Stimulated activated CD8-positive, alpha-beta memory T cell treated with anti-CD3 and anti-CD28 coated beads, Interleukin-4, amount 100 ng/mL, for 24 hours (primary cell): ENCODE data around the gene TXNDC2.

ENCODE experiments used
- DNase-seq: peaks from one replicate; pipeline ENCODE4 v3.0.0-alpha.2; 2020; ENCODE audit warnings: low read depth

The TXNDC2 gene

GRCh38 chr18:9860682-9861081 is 25.1 kb upstream of the TXNDC2 start:
- no peak for DNase-seq

DNA sequence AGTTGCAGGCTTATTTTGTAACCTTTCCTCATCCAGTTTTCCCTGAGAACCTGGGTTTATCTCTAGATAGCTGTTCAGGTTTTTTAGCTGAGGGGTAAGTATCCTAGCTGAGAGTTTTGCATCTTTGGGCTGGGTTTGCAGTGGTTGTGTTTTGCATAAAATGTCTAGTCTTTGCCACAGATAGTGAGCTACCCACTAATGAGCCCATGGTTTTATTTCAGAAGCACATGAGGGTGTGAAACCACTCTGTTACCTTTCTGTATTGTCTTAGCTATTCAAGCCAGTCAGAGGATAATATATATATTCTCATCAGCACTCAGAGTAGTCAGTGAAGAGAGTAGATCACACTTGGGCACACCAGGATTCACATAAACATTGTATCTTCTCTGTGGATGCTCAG is 24.6 kb upstream of the TXNDC2 start:
- no peak for DNase-seq

GRCh38 chr18:9861933-9862332 is 23.8 kb upstream of the TXNDC2 start:
- no peak for DNase-seq

- DNase-seq, result no peak
These were observed 23.1 kb upstream of the TXNDC2 start for GRCh38 chr18:9862686-9863085.

- no peak for DNase-seq
These were observed 22.5 kb upstream of the TXNDC2 start for GRCh38 chr18:9863282-9863681.

DNA sequence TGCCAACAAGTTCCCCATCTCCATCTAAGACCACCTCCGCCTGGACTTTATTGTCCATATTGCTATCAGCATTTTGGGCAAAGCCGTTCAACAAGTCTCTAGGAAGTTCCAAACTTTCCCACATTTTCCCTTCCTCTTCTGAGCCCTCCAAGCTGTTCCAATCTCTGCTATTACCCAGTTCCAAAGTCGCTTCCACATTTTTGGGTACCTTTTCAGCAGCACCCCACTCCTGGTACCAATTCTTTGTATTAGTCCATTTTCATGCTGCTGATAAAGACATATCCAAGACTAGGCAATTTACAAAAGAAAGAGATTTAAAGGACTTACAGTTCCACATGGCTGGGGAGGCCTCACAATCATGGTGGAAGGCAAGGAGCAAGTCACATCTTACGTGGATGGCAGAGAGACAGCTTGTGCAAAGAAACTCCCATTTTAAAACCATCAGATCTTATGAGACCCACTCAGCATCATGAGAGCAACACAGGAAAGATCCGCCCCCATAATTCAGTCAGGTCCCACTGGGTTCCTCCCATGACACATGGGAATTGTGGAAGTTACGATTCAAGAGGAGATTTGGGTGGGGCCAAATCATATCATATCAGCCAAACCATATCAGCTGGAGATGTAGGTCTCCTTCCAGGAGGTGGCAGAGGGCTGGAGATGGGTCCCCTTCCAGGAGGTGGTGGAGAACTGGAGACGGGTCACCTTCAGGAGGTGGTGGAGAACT is 19.8 kb upstream of the TXNDC2 start:
- DNase-seq, result no peak

- DNase-seq, result no peak
These were observed 19.1 kb upstream of the TXNDC2 start for GRCh38 chr18:9866627-9867026.

- DNase-seq, result no peak
These were observed 18.6 kb upstream of the TXNDC2 start for GRCh38 chr18:9867071-9867594.

DNA sequence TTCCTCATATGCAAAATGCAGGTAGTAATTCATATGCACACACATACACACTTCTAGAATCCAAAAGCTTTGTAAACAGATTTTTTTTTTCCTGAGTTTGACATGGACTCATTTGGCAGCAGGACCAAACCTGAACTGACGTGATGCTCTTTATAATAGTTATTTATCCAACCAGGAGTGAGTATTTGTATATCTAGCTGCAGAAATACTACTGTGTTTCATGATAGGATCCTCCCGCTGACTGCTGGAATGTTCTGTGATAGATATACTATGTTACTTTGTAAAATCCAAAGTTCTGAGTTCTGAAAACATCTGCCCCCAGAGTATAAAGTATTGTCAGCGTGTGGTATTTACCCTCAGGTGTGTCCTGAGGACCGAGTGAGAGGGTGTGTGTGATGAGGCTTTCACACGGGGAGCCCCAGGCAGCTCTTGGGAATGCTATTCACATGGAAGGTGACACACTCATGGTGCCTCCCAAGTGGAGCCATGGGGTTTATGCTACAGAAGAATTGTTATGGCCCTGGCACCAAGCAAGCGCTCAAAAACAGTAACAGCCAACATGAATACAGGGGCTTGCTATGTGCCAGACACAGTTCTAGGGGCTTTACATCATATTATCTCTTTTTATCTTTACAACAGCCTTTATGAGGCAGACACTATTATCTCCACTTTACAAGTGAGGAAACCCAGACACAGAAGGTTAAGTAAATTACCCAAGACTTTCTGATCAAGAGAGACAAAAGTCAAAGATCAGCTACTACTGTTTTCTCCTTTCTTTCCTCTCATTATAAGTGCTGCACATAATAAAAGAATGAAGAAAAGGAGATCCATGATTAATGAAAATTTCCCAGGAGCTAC is 16.7 kb upstream of the TXNDC2 start:
- DNase-seq, result no peak

- no peak for DNase-seq
These were observed 15.9 kb upstream of the TXNDC2 start for GRCh38 chr18:9869715-9870430.

DNA sequence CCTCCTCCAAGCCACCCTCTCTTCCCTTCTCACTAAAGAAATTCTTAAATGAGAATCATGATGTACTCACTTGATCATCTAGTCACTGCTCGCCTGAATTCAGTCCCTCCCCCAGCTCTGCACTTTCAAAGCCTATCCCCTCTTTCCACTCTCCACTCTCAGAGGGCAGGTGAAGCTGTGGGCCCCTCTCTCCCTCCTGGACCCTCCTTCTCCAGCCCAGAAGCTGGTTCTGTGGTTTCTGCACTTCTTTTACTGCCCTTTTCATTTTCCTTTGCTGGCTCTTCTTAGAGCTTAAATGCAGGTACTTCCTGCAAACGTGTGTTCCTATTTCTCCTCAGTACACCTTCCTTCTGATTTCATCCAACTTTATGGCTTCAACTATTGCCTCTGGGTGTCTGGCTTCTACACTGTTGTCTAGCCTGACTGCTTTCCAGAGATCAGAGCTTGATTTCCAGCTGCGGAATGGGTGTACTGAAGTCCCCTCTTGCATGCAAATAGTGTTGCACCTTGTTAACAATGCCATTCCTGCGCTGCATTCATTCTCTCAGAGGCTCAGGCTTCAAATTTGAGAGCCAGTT is 15.3 kb upstream of the TXNDC2 start:
- no peak for DNase-seq

DNA sequence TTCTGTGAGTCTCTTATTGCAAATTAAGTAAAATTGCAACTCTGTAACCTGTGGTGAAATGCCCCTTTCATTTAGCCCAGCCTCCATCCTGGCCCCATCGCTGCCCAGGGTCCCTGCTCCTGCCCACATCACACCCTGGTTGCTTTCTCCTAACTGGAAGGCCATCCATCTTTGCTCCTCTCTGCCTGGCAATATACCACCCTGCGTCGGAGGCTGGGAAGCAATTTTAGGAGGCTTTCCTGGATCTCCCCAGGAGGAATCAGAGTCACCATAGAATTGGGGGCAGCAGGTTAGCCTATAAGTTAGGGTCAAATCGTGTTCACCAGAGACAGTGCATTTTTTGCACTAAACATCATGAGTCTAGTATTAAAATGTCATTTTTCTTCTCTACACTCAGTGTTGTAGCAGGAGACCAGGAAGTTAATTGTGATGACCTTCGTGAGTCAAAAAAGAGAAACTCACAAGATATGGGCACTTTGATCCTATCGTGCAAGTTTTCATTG is 14.5 kb upstream of the TXNDC2 start:
- no peak for DNase-seq

DNA sequence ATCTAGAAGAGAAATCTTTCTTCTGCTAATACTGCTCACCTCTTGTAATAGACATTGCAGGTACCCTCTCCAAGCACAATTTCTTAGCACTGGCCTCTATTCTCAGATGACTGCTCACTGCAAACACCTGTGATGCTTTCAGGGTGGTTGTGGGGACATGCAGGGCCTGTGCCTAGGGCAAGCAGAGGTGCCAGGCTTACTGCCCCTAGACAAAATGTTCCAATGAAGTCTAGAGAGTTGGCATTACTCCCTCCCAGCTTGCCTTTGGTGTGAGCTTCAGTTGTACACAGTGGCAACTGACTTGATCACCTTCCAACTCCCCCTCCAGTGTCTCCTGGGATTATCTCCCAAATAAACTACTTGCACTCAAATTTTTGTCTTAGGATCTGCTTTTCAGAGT is 12.9 kb upstream of the TXNDC2 start:
- no peak for DNase-seq

- no peak for DNase-seq
These were observed 11.0 kb upstream of the TXNDC2 start for GRCh38 chr18:9874728-9875127.

DNA sequence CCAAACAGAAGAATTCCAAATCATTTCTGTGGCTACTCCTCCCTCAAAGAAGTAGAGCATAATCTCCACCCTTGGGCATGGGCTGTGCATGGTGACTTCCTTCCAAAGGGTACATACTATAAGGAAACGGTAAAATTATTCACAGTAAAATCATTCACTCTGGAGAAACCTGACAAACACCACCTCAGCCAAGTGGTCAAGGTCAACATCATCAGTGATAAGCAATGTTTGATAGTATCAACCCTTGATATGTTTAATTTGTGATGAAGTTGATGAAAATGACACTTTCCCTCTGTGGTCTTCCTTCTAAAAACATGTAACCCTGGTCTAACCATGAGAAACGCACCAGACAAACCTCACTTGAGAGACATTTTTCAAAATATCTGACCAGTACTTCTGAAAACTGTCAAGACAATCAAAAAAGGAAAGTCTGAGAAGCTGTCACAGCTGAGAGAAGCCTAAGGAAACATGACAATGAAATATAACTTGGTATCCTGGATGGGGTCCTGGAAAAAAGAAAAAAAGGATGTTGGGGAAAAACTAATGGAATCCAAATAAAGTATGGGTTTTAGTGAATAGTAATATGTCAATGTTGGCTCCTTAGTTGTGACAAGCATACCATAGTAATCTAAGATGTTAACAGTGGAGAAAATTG is 9.4 kb upstream of the TXNDC2 start:
- DNase-seq, result no peak

- DNase-seq, result no peak
These were observed 8.7 kb upstream of the TXNDC2 start for GRCh38 chr18:9876867-9877654.

GRCh38 chr18:9877655-9878014 is 8.1 kb upstream of the TXNDC2 start:
- no peak for DNase-seq

DNA sequence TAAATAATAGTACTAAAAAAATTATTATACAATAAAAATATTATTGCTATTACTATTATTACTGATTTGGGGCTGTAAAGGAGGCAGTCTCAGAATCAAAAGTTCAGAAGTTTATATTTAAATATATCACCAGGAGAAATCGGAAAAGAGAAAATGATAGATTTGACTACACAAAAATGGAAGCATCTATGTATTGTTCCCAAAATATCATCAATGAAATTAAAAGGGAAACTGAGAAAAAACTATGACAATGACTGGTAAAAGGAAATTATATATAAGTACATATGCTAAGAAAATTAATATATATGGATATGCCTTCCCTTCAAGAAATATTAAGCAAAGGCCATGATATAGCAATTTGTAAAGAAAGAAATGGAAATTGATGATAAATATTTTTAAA is 7.7 kb upstream of the TXNDC2 start:
- no peak for DNase-seq

DNA sequence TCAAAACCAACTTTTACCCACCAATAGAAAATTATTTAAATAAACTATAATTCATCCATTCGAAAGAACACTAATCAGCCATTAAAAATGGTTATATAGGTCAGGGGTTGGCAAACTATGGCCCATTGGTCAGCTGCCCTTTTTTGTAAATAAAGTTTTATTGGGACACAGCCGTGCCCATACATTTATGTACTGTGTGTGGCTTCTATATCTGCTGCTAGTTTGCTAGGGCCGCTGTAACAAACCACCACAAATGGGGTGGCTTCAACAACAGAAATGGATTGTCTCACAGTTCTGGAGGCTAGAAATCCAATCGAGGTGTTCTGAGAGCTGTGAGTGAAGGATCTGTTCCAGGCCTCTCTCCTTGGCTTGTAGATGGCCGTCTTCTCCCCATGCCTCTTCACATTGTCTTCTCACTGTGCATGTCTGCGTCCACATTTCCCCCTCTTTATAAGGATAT is 7.0 kb upstream of the TXNDC2 start:
- DNase-seq, result no peak

DNA sequence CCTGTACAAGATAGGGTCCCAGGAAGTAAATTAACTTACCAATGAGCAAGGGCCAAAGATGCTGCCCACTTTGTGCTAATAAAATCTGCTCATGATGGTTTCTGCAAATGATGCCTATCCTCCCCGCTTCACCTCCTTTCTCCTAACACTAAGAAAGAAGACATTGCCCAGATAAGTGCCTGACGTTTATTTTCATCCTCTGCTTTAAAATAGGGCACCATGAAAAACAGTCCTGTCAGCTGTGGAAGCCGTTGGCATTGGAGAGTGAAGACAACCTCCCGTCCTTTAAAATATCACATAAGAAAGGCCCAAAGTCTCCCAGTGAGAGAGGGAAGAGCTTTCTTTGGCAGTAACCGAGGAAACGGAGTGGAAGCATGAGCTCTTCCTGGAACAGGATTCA is 1.7 kb upstream of the TXNDC2 start:
- no peak for DNase-seq
